Esophagus muscularis mucosa (tissue), 4 donors: ENCODE data around the gene JADE1. TPM values are rescaled to one million over a fixed set of nuclear protein-coding genes. Genes with fewer than 3 reads are reported as not detected.

Source experiments
- DNase-seq: peaks from one replicate; pipeline ENCODE4 v3.0.0-alpha.2; 2017; ENCODE audit errors: extremely low spot score
- H3K27ac ChIP-seq, 4 donors: fragments of 200-600 bp; sonication (generic); replicated peaks in 1 of 4; 1 replicate in 3 of 4; 2 replicates in 1 of 4; pipeline ENCODE4 v1.5.1; 2016 to 2019; ENCODE audit warnings: mild to moderate bottlenecking in 1 of 4
- H3K27me3 ChIP-seq, 4 donors: fragments of 200-600 bp; sonication (generic); one replicate each; pipeline versions ENCODE4 v1.5.1 to v1.6.0; 2016 to 2019
- H3K36me3 ChIP-seq, 4 donors: fragments of 200-600 bp; sonication (generic); one replicate each; pipeline ENCODE4 v1.5.1; 2016 to 2019
- H3K4me1 ChIP-seq, 4 donors: fragments of 200-600 bp; sonication (generic); one replicate each; pipeline ENCODE4 v1.5.1; 2016 to 2019
- H3K4me3 ChIP-seq, 4 donors: fragments of 200-600 bp; sonication (generic); 1 replicate in 2 of 4; 2 replicates in 2 of 4; pipeline ENCODE4 v1.5.1; 2016 to 2019; ENCODE audit warnings: mild to moderate bottlenecking in 4 of 4, moderate library complexity in 1 of 4
- H3K9me3 ChIP-seq, 4 donors: fragments of 200-600 bp; sonication (generic); 1 replicate in 3 of 4; 2 replicates in 1 of 4; pipeline ENCODE4 v1.5.1; 2016 to 2019
- EP300 ChIP-seq: sonication (generic); formaldehyde crosslinking; IDR thresholded peaks from one replicate; pipeline ENCODE4 v1.6.1; 2017; ENCODE audit warnings: antibody characterized with exemption
- POLR2A ChIP-seq: fragments of 450-650 bp; IDR thresholded peaks from one replicate; pipeline ENCODE4 v1.6.1; 2017; ENCODE audit warnings: antibody characterized with exemption, moderate library complexity, mild to moderate bottlenecking, low read depth
- POLR2AphosphoS5 ChIP-seq, 2 donors: sonication (generic); formaldehyde crosslinking; IDR thresholded peaks; one replicate each; pipeline ENCODE4 v1.6.1; 2017; ENCODE audit warnings: antibody characterized with exemption in 2 of 2
- WGBS: methylation state at CpG from one replicate; pipeline ENCODE4 v1.1.5; 2018; 5-methylcytosine and 5-hydroxymethylcytosine counted together
- intact Hi-C: fragments of 100-400 bp; cut with DNase I; formaldehyde crosslinking; loops from one replicate; pipeline ENCODE4 v1.15.1; 2023
- total RNA-seq, 4 donors: library from RNA; depleted of rRNA; stranded (reverse); fragments of >200 nt; gene quantifications; one replicate each; pipeline versions ENCODE4 v1.1.0 to v1.2.1, GENCODE V29; 2016
- TF ChIP-seq, protein P1 (sequence below), 3 experiments: fragments of 200-600 bp in 2 of 3; fragments of 450-650 bp in 1 of 3; sonication (generic) in 2 of 3; IDR thresholded peaks; one replicate each; pipeline ENCODE4 v1.5.1; 2017 to 2019; ENCODE audit warnings: antibody characterized with exemption in 3 of 3, mild to moderate bottlenecking in 2 of 3, moderate library complexity in 1 of 3

JADE1 gene
- 10 to 100 TPM; 40.8 to 60.1 (median 52.0) TPM for total RNA-seq

DNA sequence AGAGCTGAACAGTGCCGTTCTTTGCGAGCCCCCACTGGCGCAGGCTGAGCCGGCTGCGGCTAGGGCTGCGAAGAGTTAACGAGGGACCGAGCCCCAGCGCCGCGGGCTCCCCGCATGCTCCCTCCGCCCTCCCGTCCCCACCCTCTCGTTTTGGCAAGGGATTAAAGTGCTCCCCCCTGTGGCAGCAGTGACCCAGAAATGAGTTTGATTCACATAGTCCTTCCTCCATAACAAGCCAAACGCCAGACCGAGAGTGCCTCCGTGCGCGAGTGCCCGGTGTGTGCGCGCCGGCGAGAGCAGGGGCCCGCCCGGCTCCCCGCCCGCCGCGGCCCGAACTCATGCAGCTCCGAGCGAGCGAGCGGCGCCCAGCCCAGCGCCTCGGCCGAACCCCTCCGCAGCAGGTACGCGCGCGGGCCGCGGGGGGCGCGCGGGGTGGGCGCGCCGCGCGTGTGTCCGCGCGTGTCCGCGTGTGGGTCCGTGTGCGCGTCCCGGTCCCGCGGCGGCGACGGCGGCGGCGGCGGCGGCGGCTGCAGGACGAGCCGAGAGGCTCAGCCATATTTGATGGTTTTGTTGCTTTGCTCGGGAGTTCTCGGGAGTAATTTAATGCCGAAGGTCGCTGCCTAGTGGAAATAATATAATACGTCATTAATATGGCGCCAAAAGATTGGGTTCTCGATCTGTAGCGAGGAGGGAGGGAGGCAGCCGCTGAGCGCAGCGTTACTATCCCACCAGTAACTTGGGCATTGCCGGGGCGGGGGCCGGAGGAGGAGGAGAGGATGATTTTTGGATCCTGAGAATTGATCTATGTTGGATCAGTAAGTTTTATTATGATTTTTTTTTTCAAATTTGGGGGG lies at the start of gene JADE1:
Gene JADE1, plus strand, starts transcription at position 224 of the 854 bp plus-strand sequence. CDS start 22,059 bp downstream, outside the sequence.
- Histone ChIP-seq H3K9me3 (no peaks in the 10 kb centered on the region), H3K4me3 (peak within 1 kb of the TSS; percentile 83 to 91 (median 87)), H3K27ac (peak within 1 kb of the TSS; percentile 90 to 95 (median 93)), H3K36me3 (no peaks in the 10 kb centered on the region), H3K4me1 (peaks cover 0 to 29% (median 21%) of the 10 kb centered on the region in 4 donors), H3K27me3 (no peaks in the 10 kb centered on the region)
- DNase-seq = peak; percentile 98
- TF ChIP-seq POLR2AphosphoS5 (IDR thresholded peaks at IDR 0.05) = peak; percentile 71 to 83
- no peak for TF ChIP-seq POLR2A
- TF ChIP-seq, protein P1, sequence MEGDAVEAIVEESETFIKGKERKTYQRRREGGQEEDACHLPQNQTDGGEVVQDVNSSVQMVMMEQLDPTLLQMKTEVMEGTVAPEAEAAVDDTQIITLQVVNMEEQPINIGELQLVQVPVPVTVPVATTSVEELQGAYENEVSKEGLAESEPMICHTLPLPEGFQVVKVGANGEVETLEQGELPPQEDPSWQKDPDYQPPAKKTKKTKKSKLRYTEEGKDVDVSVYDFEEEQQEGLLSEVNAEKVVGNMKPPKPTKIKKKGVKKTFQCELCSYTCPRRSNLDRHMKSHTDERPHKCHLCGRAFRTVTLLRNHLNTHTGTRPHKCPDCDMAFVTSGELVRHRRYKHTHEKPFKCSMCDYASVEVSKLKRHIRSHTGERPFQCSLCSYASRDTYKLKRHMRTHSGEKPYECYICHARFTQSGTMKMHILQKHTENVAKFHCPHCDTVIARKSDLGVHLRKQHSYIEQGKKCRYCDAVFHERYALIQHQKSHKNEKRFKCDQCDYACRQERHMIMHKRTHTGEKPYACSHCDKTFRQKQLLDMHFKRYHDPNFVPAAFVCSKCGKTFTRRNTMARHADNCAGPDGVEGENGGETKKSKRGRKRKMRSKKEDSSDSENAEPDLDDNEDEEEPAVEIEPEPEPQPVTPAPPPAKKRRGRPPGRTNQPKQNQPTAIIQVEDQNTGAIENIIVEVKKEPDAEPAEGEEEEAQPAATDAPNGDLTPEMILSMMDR (IDR thresholded peaks at IDR 0.05) = peak; percentile 57 to 62 (median 60)
- TF ChIP-seq EP300 = no peak
- 0% methylated on average over 30 of the region's 91 CpGs for WGBS
- intact Hi-C loops = loop anchor here (2.0 to 10.0 kb wide), 7 partner anchors 53 to 745 kb away; partner anchors contain the start of genes LARP1B and PGRMC2

- WGBS = 63% methylated on average over 4 of the region's 4 CpGs
- H3K36me3 ChIP-seq = no peaks in the 10 kb centered on the region
- H3K9me3 ChIP-seq = no peaks in the 10 kb centered on the region
- no peak overlapping the region for H3K27ac ChIP-seq
- no peak overlapping the region for H3K4me3 ChIP-seq
- TF ChIP-seq POLR2A (no peak), POLR2AphosphoS5 (IDR thresholded peaks at IDR 0.05) (no peak), EP300 (no peak)
- TF ChIP-seq, protein P1 (IDR thresholded peaks at IDR 0.05) = no peak
- no peaks in the 10 kb centered on the region for H3K4me1 ChIP-seq
- intact Hi-C loops = no loop called here
- no peak for DNase-seq
- H3K27me3 ChIP-seq = no peaks in the 10 kb centered on the region
Measured at GRCh38 chr4:128766781-128767180, 42.7 kb upstream of the JADE1 start.

- no peaks in the 10 kb centered on the region for H3K9me3 ChIP-seq
- intact Hi-C loops = no loop called here
- no peak for DNase-seq
- H3K4me1 ChIP-seq = no peaks in the 10 kb centered on the region
- no peaks in the 10 kb centered on the region for H3K36me3 ChIP-seq
- H3K27ac ChIP-seq = no peak overlapping the region
- 84% methylated on average over 7 of the region's 7 CpGs for WGBS
- H3K27me3 ChIP-seq = no peaks in the 10 kb centered on the region
- no peak for TF ChIP-seq POLR2AphosphoS5 (IDR thresholded peaks at IDR 0.05)
- TF ChIP-seq, protein P1 (IDR thresholded peaks at IDR 0.05) = no peak
- no peak for TF ChIP-seq EP300
- no peak for TF ChIP-seq POLR2A
- H3K4me3 ChIP-seq = no peak overlapping the region
Measured at GRCh38 chr4:128768373-128768996, 41.0 kb upstream of the JADE1 start.

- intact Hi-C loops = no loop called here
- Histone ChIP-seq H3K36me3 (no peaks in the 10 kb centered on the region), H3K27me3 (no peaks in the 10 kb centered on the region), H3K27ac (no peak overlapping the region), H3K4me3 (no peak overlapping the region), H3K9me3 (no peaks in the 10 kb centered on the region), H3K4me1 (no peaks in the 10 kb centered on the region)
- no peak for TF ChIP-seq POLR2AphosphoS5 (IDR thresholded peaks at IDR 0.05)
- no peak for TF ChIP-seq POLR2A
- TF ChIP-seq EP300 = no peak
- TF ChIP-seq, protein P1 (IDR thresholded peaks at IDR 0.05) = no peak
- no peak for DNase-seq
Measured at GRCh38 chr4:128769011-128769410, 40.5 kb upstream of the JADE1 start.
